ENCODE data around the gene STARD5. TPM values are rescaled to one million over a fixed set of nuclear protein-coding genes. Genes with fewer than 3 reads are reported as not detected.

STARD5 gene
- total RNA-seq, 2 donors from 2014 or later: 2.2 to 3.0 TPM

DNA sequence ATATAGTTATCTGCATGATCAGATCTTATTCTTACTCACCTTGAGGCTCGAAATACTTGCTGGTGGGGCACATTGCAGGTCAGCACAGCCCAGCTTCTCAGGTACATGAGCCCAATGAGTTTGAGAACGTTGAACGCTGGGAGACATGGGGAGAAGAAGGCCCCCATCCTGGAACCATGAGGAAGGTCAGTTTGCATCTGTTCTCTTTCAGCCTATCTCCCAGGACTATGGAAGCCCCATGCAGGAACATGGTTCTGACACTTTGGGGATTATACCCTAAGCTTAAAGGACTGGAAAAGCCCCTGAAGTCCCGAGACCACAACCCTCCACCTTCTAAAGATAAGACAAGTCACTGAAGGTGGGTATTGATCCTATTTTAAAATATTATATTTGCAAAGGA is 17.4 kb upstream of the STARD5 start:
- peak; percentile 38 for DNase-seq (ENCODE audit: low spot score)
- Histone ChIP-seq H3K4me1 (peaks cover 0 to 10% of the 10 kb centered on the region in 2 donors), H3K27me3 (no peaks in the 10 kb centered on the region), H3K9me3 (no peaks in the 10 kb centered on the region), H3K27ac (no peak overlapping the region), H3K36me3 (no peaks in the 10 kb centered on the region), H3K4me3 (no peak overlapping the region)
- no peak for TF ChIP-seq CTCF (IDR thresholded peaks at IDR 0.05)

GRCh38 chr15:81339851-81340250 is 15.9 kb upstream of the STARD5 start:
- H3K9me3 ChIP-seq: no peaks in the 10 kb centered on the region
- no peak overlapping the region for H3K4me3 ChIP-seq
- peak; percentile 54 for DNase-seq (ENCODE audit: low spot score)
- H3K27me3 ChIP-seq: no peaks in the 10 kb centered on the region
- H3K4me1 ChIP-seq: peaks cover 0 to 14% of the 10 kb centered on the region in 2 donors
- TF ChIP-seq CTCF (IDR thresholded peaks at IDR 0.05): no peak
- no peak overlapping the region for H3K27ac ChIP-seq
- H3K36me3 ChIP-seq: no peaks in the 10 kb centered on the region

GRCh38 chr15:81339321-81339720 is 15.4 kb upstream of the STARD5 start:
- DNase-seq (ENCODE audit: low spot score): peak; percentile 50
- TF ChIP-seq CTCF (IDR thresholded peaks at IDR 0.05): no peak
- no peaks in the 10 kb centered on the region for H3K9me3 ChIP-seq
- peaks cover 0 to 14% of the 10 kb centered on the region in 2 donors for H3K4me1 ChIP-seq
- no peak overlapping the region for H3K4me3 ChIP-seq
- no peaks in the 10 kb centered on the region for H3K27me3 ChIP-seq
- no peak overlapping the region for H3K27ac ChIP-seq
- no peaks in the 10 kb centered on the region for H3K36me3 ChIP-seq

- H3K4me3 ChIP-seq: no peak overlapping the region
- H3K27me3 ChIP-seq: no peaks in the 10 kb centered on the region
- H3K4me1 ChIP-seq: peaks cover 0 to 14% of the 10 kb centered on the region in 2 donors
- peak overlapping the region; percentile 38 to 62 for H3K27ac ChIP-seq
- H3K36me3 ChIP-seq: no peaks in the 10 kb centered on the region
- TF ChIP-seq CTCF (IDR thresholded peaks at IDR 0.05): no peak
- peak; percentile 75 for DNase-seq (ENCODE audit: low spot score)
- H3K9me3 ChIP-seq: no peaks in the 10 kb centered on the region
Measured at GRCh38 chr15:81338170-81339007, 14.4 kb upstream of the STARD5 start.

DNA sequence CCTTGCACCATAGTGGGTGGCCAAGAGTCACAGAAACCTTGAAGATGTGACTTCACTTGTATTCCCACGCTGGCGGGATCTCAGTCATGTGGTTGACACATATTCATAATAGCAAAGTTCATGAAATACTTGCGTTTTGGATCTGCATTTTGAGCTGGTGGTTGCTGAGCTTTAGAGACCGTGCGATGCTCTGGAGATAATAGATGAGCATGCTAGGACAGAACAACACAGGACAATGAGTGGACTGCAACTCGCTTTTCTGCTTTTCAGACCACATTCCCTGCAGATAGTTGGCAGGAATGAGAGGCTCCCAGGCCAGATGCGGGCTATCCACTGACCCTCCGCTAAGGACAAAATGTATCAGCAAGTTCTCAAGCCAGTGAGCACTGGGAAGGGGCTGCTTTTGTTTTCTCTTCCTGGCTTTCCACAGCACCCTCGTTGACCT is 13.8 kb upstream of the STARD5 start:
- DNase-seq (ENCODE audit: low spot score): peak; percentile 59
- H3K4me1 ChIP-seq: peaks cover 0 to 14% of the 10 kb centered on the region in 2 donors
- no peak overlapping the region for H3K4me3 ChIP-seq
- H3K9me3 ChIP-seq: no peaks in the 10 kb centered on the region
- TF ChIP-seq CTCF (IDR thresholded peaks at IDR 0.05): no peak
- H3K27ac ChIP-seq: peak overlapping the region; percentile 38 to 62
- no peaks in the 10 kb centered on the region for H3K27me3 ChIP-seq
- no peaks in the 10 kb centered on the region for H3K36me3 ChIP-seq

Measured in right atrium auricular region (tissue), 2 donors.